ENCODE data around the gene BCL11B.

The BCL11B gene

GRCh38 chr14:99267837-99268781 lies 3.9 kb downstream of the BCL11B start:
- Histone ChIP-seq H3K36me3 (ENCODE audit: control insufficient read depth in 4 of 4, insufficient read depth in 4 of 4, low read length in 3 of 4) (no peaks in the 10 kb centered on the region), H3K27me3 (replicated peaks in 2 of 5; ENCODE audit: control insufficient read depth in 4 of 5, insufficient read depth in 5 of 5, low read length in 4 of 5) (peaks cover 0 to 98% (median 55%) of the 10 kb centered on the region in 5 experiments), H3K9me3 (ENCODE audit: control extremely low read depth in 1 of 5, control insufficient read depth in 4 of 5, insufficient read depth in 2 of 5, low read depth in 1 of 5, low read length in 4 of 5) (no peaks in the 10 kb centered on the region), H3K4me3 (ENCODE audit: control insufficient read depth in 1 of 7, extremely low read depth in 1 of 7, insufficient read depth in 4 of 7, low read depth in 2 of 7, low read length in 6 of 7) (no peak overlapping the region), H3K4me1 (ENCODE audit: control extremely low read depth in 1 of 4, control insufficient read depth in 4 of 4, insufficient read depth in 4 of 4, low read length in 3 of 4) (peaks cover 3 to 30% (median 24%) of the 10 kb centered on the region in 4 experiments), H3K27ac (ENCODE audit: insufficient read depth in 1 of 2, low read depth in 1 of 2, low read length in 2 of 2, poor library complexity in 1 of 2, severe bottlenecking in 2 of 2) (no peak overlapping the region)
- POLR2A ChIA-PET, result no interaction called here
- no peak for DNase-seq
- CTCF ChIA-PET, result interaction anchor here (0.8 to 2.5 kb wide), 4 partner anchors 9 to 1290 kb away, joined by 3 to 23 read pairs (median 4); no protein-coding TSS in a partner anchor
- WGBS (ENCODE audit: insufficient coverage), result 33% methylated on average over 10 of the region's 16 CpGs

DNA sequence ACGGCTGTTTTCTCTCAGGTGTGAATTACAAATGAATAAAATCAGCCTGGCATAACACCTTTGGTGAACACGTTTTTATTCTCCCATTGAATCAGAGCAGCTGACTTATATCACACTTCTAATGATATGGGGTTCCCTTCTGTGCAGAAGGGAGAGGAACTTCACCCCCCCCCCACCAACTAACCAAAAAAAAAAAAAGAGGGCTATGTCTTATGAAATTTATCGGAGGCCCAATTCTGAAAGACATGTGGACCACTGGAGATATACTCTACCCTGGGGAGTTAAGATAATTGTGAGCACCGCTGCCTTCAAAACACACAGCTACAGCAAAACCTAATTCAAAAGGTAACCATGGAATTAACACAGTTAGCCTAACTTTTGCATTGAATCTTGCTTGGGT lies 4.6 kb downstream of the BCL11B start:
- POLR2A ChIA-PET, result no interaction called here
- H3K27ac ChIP-seq (ENCODE audit: insufficient read depth in 1 of 2, low read depth in 1 of 2, low read length in 2 of 2, poor library complexity in 1 of 2, severe bottlenecking in 2 of 2), result no peak overlapping the region
- no CpG with 5 or more reads among the region's 4 CpGs for WGBS (ENCODE audit: insufficient coverage)
- peaks cover 3 to 28% (median 22%) of the 10 kb centered on the region in 4 experiments for H3K4me1 ChIP-seq (ENCODE audit: control extremely low read depth in 1 of 4, control insufficient read depth in 4 of 4, insufficient read depth in 4 of 4, low read length in 3 of 4)
- H3K9me3 ChIP-seq (ENCODE audit: control extremely low read depth in 1 of 5, control insufficient read depth in 4 of 5, insufficient read depth in 2 of 5, low read depth in 1 of 5, low read length in 4 of 5), result no peaks in the 10 kb centered on the region
- no peak for DNase-seq
- peaks cover 0 to 98% (median 53%) of the 10 kb centered on the region in 5 experiments for H3K27me3 ChIP-seq (replicated peaks in 2 of 5; ENCODE audit: control insufficient read depth in 4 of 5, insufficient read depth in 5 of 5, low read length in 4 of 5)
- H3K36me3 ChIP-seq (ENCODE audit: control insufficient read depth in 4 of 4, insufficient read depth in 4 of 4, low read length in 3 of 4), result no peaks in the 10 kb centered on the region
- no peak overlapping the region for H3K4me3 ChIP-seq (ENCODE audit: control insufficient read depth in 1 of 7, extremely low read depth in 1 of 7, insufficient read depth in 4 of 7, low read depth in 2 of 7, low read length in 6 of 7)
- CTCF ChIA-PET, result interaction anchor here (1.4 to 2.5 kb wide), 3 partner anchors 9 to 1127 kb away, joined by 4 to 23 read pairs (median 6); no protein-coding TSS in a partner anchor

DNA sequence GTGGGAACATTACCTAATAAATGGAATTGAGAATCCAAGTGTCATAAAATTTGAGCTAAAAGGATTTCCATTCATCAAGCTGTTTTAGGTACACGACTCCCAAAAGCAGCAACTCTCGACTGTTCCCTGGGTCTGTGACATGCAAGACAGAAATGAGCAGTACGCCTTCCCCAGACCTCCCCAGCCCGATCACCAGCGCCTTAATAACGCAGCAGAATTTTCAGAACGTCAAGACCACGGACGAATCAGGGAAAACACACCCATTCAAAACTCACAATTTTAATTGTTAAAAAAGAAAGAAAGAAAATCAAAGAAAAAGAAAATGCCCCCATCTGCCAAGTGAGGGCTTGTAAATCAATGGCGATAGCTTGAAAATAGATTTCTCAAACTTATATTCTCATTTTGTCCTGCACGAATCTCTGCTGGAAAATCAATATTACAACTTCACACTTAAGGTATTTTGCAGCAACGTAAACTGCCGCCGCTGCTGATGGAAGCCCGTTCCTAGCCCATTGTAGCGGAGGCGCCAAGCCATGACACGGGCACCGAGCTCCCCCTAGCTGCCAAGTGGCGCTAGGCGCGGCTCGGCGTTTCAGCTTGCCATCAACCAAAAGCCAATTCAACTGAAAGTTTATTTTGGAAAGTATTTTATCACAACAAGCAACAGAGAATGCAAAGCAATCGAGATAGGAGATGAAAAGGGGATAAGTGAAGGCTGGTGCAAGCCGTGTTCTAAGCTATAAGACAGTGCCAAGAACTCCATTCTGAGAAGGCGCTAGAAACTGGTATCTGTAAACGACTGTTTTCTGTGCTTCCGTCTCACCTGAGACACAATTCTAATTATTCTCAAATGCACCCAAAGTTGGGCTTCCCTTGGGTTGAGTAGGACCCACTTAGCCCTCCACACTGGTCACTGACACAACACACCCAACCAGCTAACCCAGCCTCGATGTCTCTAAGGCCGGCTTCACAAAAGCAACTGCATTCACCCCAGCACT lies 5.5 kb downstream of the BCL11B start:
- POLR2A ChIA-PET, result no interaction called here
- DNase-seq, result peak; percentile 70 to 86 (median 85)
- Histone ChIP-seq H3K9me3 (ENCODE audit: control extremely low read depth in 1 of 5, control insufficient read depth in 4 of 5, insufficient read depth in 2 of 5, low read depth in 1 of 5, low read length in 4 of 5) (no peaks in the 10 kb centered on the region), H3K27me3 (replicated peaks in 2 of 5; ENCODE audit: control insufficient read depth in 4 of 5, insufficient read depth in 5 of 5, low read length in 4 of 5) (peaks cover 0 to 98% (median 52%) of the 10 kb centered on the region in 5 experiments), H3K4me1 (ENCODE audit: control extremely low read depth in 1 of 4, control insufficient read depth in 4 of 4, insufficient read depth in 4 of 4, low read length in 3 of 4) (peaks cover 2 to 19% (median 14%) of the 10 kb centered on the region in 4 experiments), H3K4me3 (ENCODE audit: control insufficient read depth in 1 of 7, extremely low read depth in 1 of 7, insufficient read depth in 4 of 7, low read depth in 2 of 7, low read length in 6 of 7) (no peak overlapping the region), H3K27ac (ENCODE audit: insufficient read depth in 1 of 2, low read depth in 1 of 2, low read length in 2 of 2, poor library complexity in 1 of 2, severe bottlenecking in 2 of 2) (no peak overlapping the region), H3K36me3 (ENCODE audit: control insufficient read depth in 4 of 4, insufficient read depth in 4 of 4, low read length in 3 of 4) (no peaks in the 10 kb centered on the region)
- WGBS (ENCODE audit: insufficient coverage), result 23% methylated on average over 16 of the region's 31 CpGs
- CTCF ChIA-PET, result interaction anchor here (0.8 to 2.5 kb wide), 12 partner anchors 10 to 1288 kb away, joined by 3 to 23 read pairs (median 4); no protein-coding TSS in a partner anchor

- POLR2A ChIA-PET, result no interaction called here
- no peak for DNase-seq
- Histone ChIP-seq H3K4me3 (ENCODE audit: control insufficient read depth in 1 of 7, extremely low read depth in 1 of 7, insufficient read depth in 4 of 7, low read depth in 2 of 7, low read length in 6 of 7) (no peak overlapping the region), H3K27ac (ENCODE audit: insufficient read depth in 1 of 2, low read depth in 1 of 2, low read length in 2 of 2, poor library complexity in 1 of 2, severe bottlenecking in 2 of 2) (no peak overlapping the region), H3K4me1 (ENCODE audit: control extremely low read depth in 1 of 4, control insufficient read depth in 4 of 4, insufficient read depth in 4 of 4, low read length in 3 of 4) (peaks cover 0 to 12% (median 8%) of the 10 kb centered on the region in 4 experiments), H3K9me3 (ENCODE audit: control extremely low read depth in 1 of 5, control insufficient read depth in 4 of 5, insufficient read depth in 2 of 5, low read depth in 1 of 5, low read length in 4 of 5) (no peaks in the 10 kb centered on the region), H3K36me3 (ENCODE audit: control insufficient read depth in 4 of 4, insufficient read depth in 4 of 4, low read length in 3 of 4) (no peaks in the 10 kb centered on the region), H3K27me3 (replicated peaks in 2 of 5; ENCODE audit: control insufficient read depth in 4 of 5, insufficient read depth in 5 of 5, low read length in 4 of 5) (peaks cover 0 to 99% (median 53%) of the 10 kb centered on the region in 5 experiments)
- CTCF ChIA-PET, result interaction anchor here (0.8 to 2.5 kb wide), 7 partner anchors 9 to 1287 kb away, joined by 3 to 23 read pairs (median 4); no protein-coding TSS in a partner anchor
- 82% methylated on average over 10 of the region's 10 CpGs for WGBS (ENCODE audit: insufficient coverage)
These were observed 6.4 kb downstream of the BCL11B start for GRCh38 chr14:99265571-99265970.

GRCh38 chr14:99264691-99265450 lies 7.1 kb downstream of the BCL11B start:
- ChIA-PET CTCF (interaction anchor here (0.8 to 2.1 kb wide), 6 partner anchors 12 to 1992 kb away, joined by 3 to 9 read pairs (median 4); no protein-coding TSS in a partner anchor), POLR2A (no interaction called here)
- H3K4me1 ChIP-seq (ENCODE audit: control extremely low read depth in 1 of 4, control insufficient read depth in 4 of 4, insufficient read depth in 4 of 4, low read length in 3 of 4), result peaks cover 0 to 9% (median 6%) of the 10 kb centered on the region in 4 experiments
- DNase-seq, result no peak
- no peaks in the 10 kb centered on the region for H3K36me3 ChIP-seq (ENCODE audit: control insufficient read depth in 4 of 4, insufficient read depth in 4 of 4, low read length in 3 of 4)
- no peak overlapping the region for H3K4me3 ChIP-seq (ENCODE audit: control insufficient read depth in 1 of 7, extremely low read depth in 1 of 7, insufficient read depth in 4 of 7, low read depth in 2 of 7, low read length in 6 of 7)
- H3K27me3 ChIP-seq (replicated peaks in 2 of 5; ENCODE audit: control insufficient read depth in 4 of 5, insufficient read depth in 5 of 5, low read length in 4 of 5), result peaks cover 0 to 99% (median 52%) of the 10 kb centered on the region in 5 experiments
- 42% methylated on average over 11 of the region's 17 CpGs for WGBS (ENCODE audit: insufficient coverage)
- no peaks in the 10 kb centered on the region for H3K9me3 ChIP-seq (ENCODE audit: control extremely low read depth in 1 of 5, control insufficient read depth in 4 of 5, insufficient read depth in 2 of 5, low read depth in 1 of 5, low read length in 4 of 5)
- H3K27ac ChIP-seq (ENCODE audit: insufficient read depth in 1 of 2, low read depth in 1 of 2, low read length in 2 of 2, poor library complexity in 1 of 2, severe bottlenecking in 2 of 2), result no peak overlapping the region
